H1 (cell line): Measurements from ENCODE around the gene ARPIN. TPM values are rescaled to one million over a fixed set of nuclear protein-coding genes. Genes with fewer than 3 reads are reported as not detected.

Experiments used
- BRCA1 ChIP-seq: IDR thresholded peaks from 2 replicates; pipeline ENCODE4 v1.6.1; 2012; ENCODE audit warnings: low read depth, low read length, improper control_type of control experiment
- CHD1 ChIP-seq: IDR thresholded peaks from 2 replicates; pipeline ENCODE4 v1.6.1; 2012; ENCODE audit warnings: low read depth, low read length, improper control_type of control experiment
- EGR1 ChIP-seq: IDR thresholded peaks from 2 replicates; pipeline ENCODE4 v1.6.1; 2011; ENCODE audit warnings: low read depth, low read length, borderline replicate concordance
- KDM1A ChIP-seq: fragments of 200-600, 300-600 bp; sonication (generic); IDR thresholded peaks from 2 replicates; pipeline ENCODE4 v1.7.1; 2016; ENCODE audit warnings: mild to moderate bottlenecking, low read length, borderline replicate concordance
- KDM4A ChIP-seq: IDR thresholded peaks from one replicate; pipeline ENCODE4 v1.7.1; 2012; ENCODE audit warnings: low read depth, mild to moderate bottlenecking, moderate library complexity, low read length, inconsistent platforms; ENCODE audit not compliant: severe bottlenecking
- MAFK ChIP-seq: IDR thresholded peaks from 2 replicates; pipeline ENCODE4 v1.6.1; 2012; ENCODE audit warnings: low read depth, mild to moderate bottlenecking, improper control_type of control experiment, low read length
- MAX ChIP-seq: IDR thresholded peaks from 2 replicates; pipeline ENCODE4 v1.6.1; 2012; ENCODE audit warnings: inconsistent platforms
- NANOG ChIP-seq: IDR thresholded peaks from 2 replicates; pipeline ENCODE4 v1.6.1; 2011; ENCODE audit warnings: low read length, low read depth, mild to moderate bottlenecking, inconsistent platforms; ENCODE audit not compliant: insufficient read depth, poor library complexity, severe bottlenecking
- POLR2AphosphoS5 ChIP-seq: IDR thresholded peaks from 2 replicates; pipeline ENCODE4 v1.6.1; 2011; ENCODE audit warnings: low read depth, low read length
- POU5F1 ChIP-seq: IDR thresholded peaks from 2 replicates; pipeline ENCODE4 v1.6.1; 2011; ENCODE audit warnings: low read depth, mild to moderate bottlenecking, low read length, moderate library complexity
- SAP30 ChIP-seq: fragments of 300-600 bp; sonication (generic); IDR thresholded peaks from 2 replicates; pipeline ENCODE4 v1.7.1; 2012; ENCODE audit warnings: low read length, moderate library complexity, mild to moderate bottlenecking, inconsistent platforms; ENCODE audit not compliant: insufficient read depth, insufficient replicate concordance
- SIN3A ChIP-seq, 2 experiments: IDR thresholded peaks in 1 of 2; conservative IDR thresholded peaks in 1 of 2; 2 replicates each; pipeline ENCODE4 v1.6.1; 2011 to 2012; ENCODE audit warnings: low read length in 2 of 2, improper control_type of control experiment in 1 of 2, low read depth in 1 of 2, mild to moderate bottlenecking in 1 of 2
- SIX5 ChIP-seq: IDR thresholded peaks from 2 replicates; pipeline ENCODE4 v1.6.1; 2011; ENCODE audit warnings: mild to moderate bottlenecking, low read depth, low read length
- SRF ChIP-seq: IDR thresholded peaks from 2 replicates; pipeline ENCODE4 v1.6.1; 2011; ENCODE audit warnings: mild to moderate bottlenecking, low read depth, low read length, moderate library complexity
- TBP ChIP-seq: IDR thresholded peaks from 2 replicates; pipeline ENCODE4 v1.6.1; 2011; ENCODE audit warnings: low read depth, low read length, improper control_type of control experiment
- TCF12 ChIP-seq: IDR thresholded peaks from 2 replicates; pipeline ENCODE4 v1.6.1; 2011; ENCODE audit warnings: low read depth, mild to moderate bottlenecking, low read length
- TEAD4 ChIP-seq: IDR thresholded peaks from 2 replicates; pipeline ENCODE4 v1.6.1; 2012; ENCODE audit warnings: low read depth, low read length, inconsistent platforms, mixed read lengths
- polyA plus RNA-seq, 7 experiments: library from polyadenylated mRNA; depleted of rRNA in 3 of 7; stranded (reverse) in 5 of 7; unstranded in 2 of 7; fragments of >200 nt in 5 of 7; fragments of 200-250 nt in 2 of 7; gene quantifications; 1 replicate in 5 of 7; 2 replicates in 1 of 7; 4 replicates in 1 of 7; pipeline versions ENCODE4 v1.2.1 to v1.2.3, GENCODE V29; 2011 to 2013; ENCODE audit warnings: missing spikeins in 2 of 7, mixed read lengths in 2 of 7
- total RNA-seq: library from RNA; stranded (reverse); fragmentation: NEBNext Ultra II Directional; extraction: Animal tissue kit (Norgen Biotek cat#: 25700); gene quantifications from 2 replicates; pipeline ENCODE4 v1.2.1, GENCODE V29; 2021

Gene ARPIN
- total and polyA plus RNA-seq, 2 of the 8 experiments (the other 6 are each of a cell fraction or from before 2014, with no cell fraction given) = 3.1 to 3.9 TPM

DNA sequence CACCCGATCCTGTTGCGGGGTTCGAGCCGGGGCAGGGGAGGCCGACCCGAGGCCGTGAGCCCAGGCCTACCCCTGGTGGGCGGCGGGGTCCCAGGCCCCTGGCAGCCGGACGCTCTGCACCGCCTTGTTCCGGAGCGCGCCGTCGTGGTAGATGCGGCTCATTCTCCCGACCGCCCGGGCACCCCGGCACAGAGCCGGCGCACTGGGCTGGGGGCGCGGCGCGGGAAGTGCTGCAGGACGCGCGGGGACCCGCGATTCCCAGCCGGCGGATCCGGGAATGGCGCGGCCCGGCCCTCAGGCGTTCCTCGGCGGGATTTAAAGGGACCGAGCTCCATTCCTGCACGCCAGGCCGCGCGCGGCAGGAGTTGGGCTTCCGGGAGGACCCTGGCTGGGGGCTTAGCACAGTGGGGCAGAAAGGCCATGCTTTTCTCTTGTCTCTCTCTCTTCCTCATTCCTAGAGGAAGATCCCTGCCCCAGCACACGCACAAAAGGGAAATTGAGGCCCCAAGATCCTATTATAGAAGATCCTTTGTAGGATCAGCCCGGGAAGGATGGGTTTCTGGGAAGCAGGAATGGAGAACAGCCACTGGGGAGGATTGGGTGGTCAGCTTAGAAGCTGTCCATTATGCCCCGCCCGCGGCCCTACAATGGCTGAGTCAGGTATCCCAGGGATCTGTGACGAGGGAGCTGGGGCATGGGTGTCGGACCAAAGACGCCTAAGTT lies at the start of gene ARPIN (continued):
- TF ChIP-seq CHD1 = no peak
- TF ChIP-seq TBP = no peak
- TF ChIP-seq SRF = no peak
- TF ChIP-seq TEAD4 = no peak
- TF ChIP-seq KDM1A = peak; percentile 47; the same call in 1 of the 2 replicates
- TF ChIP-seq MAFK = no peak
- no peak for TF ChIP-seq NANOG
- no peak for TF ChIP-seq SAP30
- no peak for TF ChIP-seq POU5F1
- no peak for TF ChIP-seq POLR2AphosphoS5
- TF ChIP-seq SIX5 = no peak
- TF ChIP-seq SIN3A (conservative IDR thresholded peaks at IDR 0.05 in 1 of 2, IDR thresholded peaks at IDR 0.05 in 1 of 2; ENCODE audit: low read depth in 1 of 2, low read length in 2 of 2) = no peak
- no peak for TF ChIP-seq TCF12
- peak; percentile 26 for TF ChIP-seq KDM4A
- TF ChIP-seq MAX = no peak
- no peak for TF ChIP-seq BRCA1
- no peak for TF ChIP-seq EGR1
